Heart left ventricle (tissue), 16 donors: ENCODE measurements around the gene HECTD2. TPM values are rescaled to one million over a fixed set of nuclear protein-coding genes. Genes with fewer than 3 reads are reported as not detected.
A peak's percentile ranks its signal among the peaks of the same experiment; 100 is the strongest.
"Not testable (repeated sequence)": the region's sequence is repeated elsewhere in the genome, so short reads cannot be mapped to it uniquely, and the experiment has no call there.

Experiments
- ATAC-seq, 4 donors: fragments of 200-7000 bp; cut with Tn5 transposase; one replicate each; pipeline ENCODE4 v1.9.1; 2020 to 2022; ENCODE audit warnings: moderate library complexity in 4 of 4, mild to moderate bottlenecking in 3 of 4, moderate number of reproducible peaks in 1 of 4
- DNase-seq, 5 donors: peaks; one replicate each; pipeline ENCODE4 v3.0.0-alpha.2; 2020
- H3K27ac ChIP-seq, 12 donors: fragments of 200-600 bp; sonication (generic) in 4 of 12; one replicate each; pipeline versions ENCODE4 v1.5.0 to v1.8.0; 2016 to 2022; ENCODE audit warnings: mild to moderate bottlenecking in 2 of 12
- H3K27me3 ChIP-seq, 9 donors: fragments of 200-600 bp; sonication (generic) in 2 of 9; one replicate each; pipeline versions ENCODE4 v1.5.1 to v1.8.0; 2016 to 2022; ENCODE audit warnings: mild to moderate bottlenecking in 3 of 9
- H3K36me3 ChIP-seq, 9 donors: fragments of 200-600 bp; sonication (generic) in 2 of 9; one replicate each; pipeline versions ENCODE4 v1.5.0 to v1.8.0; 2018 to 2022; ENCODE audit warnings: mild to moderate bottlenecking in 2 of 9
- H3K4me1 ChIP-seq, 12 donors: fragments of 200-600 bp; sonication (generic) in 4 of 12; one replicate each; pipeline versions ENCODE4 v1.5.0 to v1.8.0; 2016 to 2022; ENCODE audit warnings: mild to moderate bottlenecking in 3 of 12
- H3K4me3 ChIP-seq, 12 donors: fragments of 200-600 bp; sonication (generic) in 4 of 12; one replicate each; pipeline versions ENCODE4 v1.5.0 to v1.8.0; 2017 to 2022; ENCODE audit warnings: mild to moderate bottlenecking in 9 of 12, moderate library complexity in 4 of 12
- H3K9me3 ChIP-seq, 12 donors: fragments of 200-600 bp; sonication (generic) in 4 of 12; one replicate each; pipeline versions ENCODE4 v1.5.0 to v1.8.0; 2016 to 2022; ENCODE audit warnings: mild to moderate bottlenecking in 1 of 12
- CTCF ChIP-seq, 12 donors: fragments of 200-600 bp; sonication (generic) in 4 of 12; IDR thresholded peaks; one replicate each; pipeline versions ENCODE4 v1.5.0 to v1.8.0; 2018 to 2022; ENCODE audit warnings: antibody characterized with exemption in 12 of 12, mild to moderate bottlenecking in 5 of 12
- POLR2A ChIP-seq, 2 donors: fragments of 450-650 bp; IDR thresholded peaks; one replicate each; pipeline ENCODE4 v1.6.1; 2017; ENCODE audit warnings: antibody characterized with exemption in 2 of 2, mild to moderate bottlenecking in 2 of 2, moderate library complexity in 2 of 2
- WGBS, 4 donors: extraction: QIAGEN DNeasy Blood & Tissue Kit in 2 of 4; methylation state at CpG; one replicate each; pipeline versions ENCODE4 v1.1.5 to v1.1.7; 2013 to 2018; 5-methylcytosine and 5-hydroxymethylcytosine counted together
- intact Hi-C, 10 donors: fragments of 100-400 bp; cut with DNase I; formaldehyde crosslinking; loops; one replicate each; pipeline versions ENCODE4 v1.11.1 to v1.14.2; 2022
- polyA plus RNA-seq, 2 donors: library from polyadenylated mRNA; stranded (reverse); fragments of 200-250 nt; gene quantifications; one replicate each; pipeline ENCODE4 v1.2.3, GENCODE V29; 2013
- total RNA-seq, 9 donors: library from RNA; depleted of rRNA in 2 of 9; stranded (reverse); fragments of >200 nt in 2 of 9; fragmentation: NEBNext Ultra II Directional in 3 of 9; extraction: Animal tissue kit (Norgen Biotek cat#: 25700) in 3 of 9; gene quantifications; one replicate each; pipeline versions ENCODE4 v1.1.0 to v1.2.4, GENCODE V29; 2016 to 2023
- donor health status: ischemic (EF 13 %, LVEDD 7.1; RV severe dilation, severe dysfunction).
- donor health status: healthy with polysubstance abuse.
- donor health status: DM: no; HTN: yes; CAD: no.
- donor health status: DM: no; HTN: no; CAD: no.
- donor health status: ischemic (EF 25% LVEDD 6.9; RV normal size, moderate dysfunction).
- donor health status: ischemic (EF 25% LVEDD 5.7; RV mildly dilated, moderate dysfunction).
- donor health status: healthy.
- donor health status: DM: yes; HTN: yes; CAD: no.
- donor health status: ischemic (EF 35%, LVEDD 5.7; RV mildly dilated, moderate dysfunction).
- donor health status: nonischemic (EF 11% LVEDD 7.7; RV severe dilation, severe dysfunction).
- donor health status: DM: yes; HTN: yes; CAD: no.
- donor health status: PGD.
- donor health status: ischemic (EF 29% LVEDD 5.4; RV normal size, mild dysfunction).
- donor health status: nonischemic (EF 23%, LVEDD 6.1; RV moderate dilation, normal function).

HECTD2 gene
- total and polyA plus RNA-seq, 11 donors = 2.3 to 9.3 (median 4.1) TPM

- ATAC-seq (peak; percentile 79 to 96 (median 88)), DNase-seq (no peak)
- Histone ChIP-seq H3K9me3 (peaks cover 0 to 11% (median 0%) of the 10 kb centered on the region in 12 donors), H3K4me3 (no peak overlapping the region), H3K27me3 (no peaks in the 10 kb centered on the region), H3K36me3 (no peaks in the 10 kb centered on the region), H3K27ac (peak overlapping the region in 3 of 12 donors; percentile 4 to 46 (median 9)), H3K4me1 (peaks cover 0 to 21% (median 0%) of the 10 kb centered on the region in 12 donors)
- TF ChIP-seq POLR2A (IDR thresholded peaks at IDR 0.05) (no peak), CTCF (IDR thresholded peaks at IDR 0.05) (no peak)
- intact Hi-C loops = loop anchor here in 1 of 10 donors (5.0 kb wide), 1 partner anchor 70 kb away; no protein-coding TSS in a partner anchor
Measured at GRCh38 chr10:91367127-91367531, 43.0 kb upstream of the HECTD2 start.

- TF ChIP-seq POLR2A (IDR thresholded peaks at IDR 0.05) (no peak), CTCF (IDR thresholded peaks at IDR 0.05) (no peak)
- intact Hi-C loops = loop anchor here in 1 of 10 donors (5.0 kb wide), 1 partner anchor 70 kb away; no protein-coding TSS in a partner anchor
- Histone ChIP-seq H3K9me3 (peaks cover 0 to 7% (median 0%) of the 10 kb centered on the region in 12 donors), H3K27me3 (no peaks in the 10 kb centered on the region), H3K36me3 (no peaks in the 10 kb centered on the region), H3K4me1 (peaks cover 0 to 21% (median 0%) of the 10 kb centered on the region in 12 donors), H3K27ac (peak overlapping the region in 3 of 12 donors; percentile 4 to 46 (median 9)), H3K4me3 (no peak overlapping the region)
- ATAC-seq = peak; percentile 91 to 96 (median 94)
- DNase-seq = no peak
- 19 to 29% (median 22%) methylated on average over 2 of the region's 2 CpGs for WGBS, 4 donors
Measured at GRCh38 chr10:91367558-91367957, 42.6 kb upstream of the HECTD2 start.

DNA sequence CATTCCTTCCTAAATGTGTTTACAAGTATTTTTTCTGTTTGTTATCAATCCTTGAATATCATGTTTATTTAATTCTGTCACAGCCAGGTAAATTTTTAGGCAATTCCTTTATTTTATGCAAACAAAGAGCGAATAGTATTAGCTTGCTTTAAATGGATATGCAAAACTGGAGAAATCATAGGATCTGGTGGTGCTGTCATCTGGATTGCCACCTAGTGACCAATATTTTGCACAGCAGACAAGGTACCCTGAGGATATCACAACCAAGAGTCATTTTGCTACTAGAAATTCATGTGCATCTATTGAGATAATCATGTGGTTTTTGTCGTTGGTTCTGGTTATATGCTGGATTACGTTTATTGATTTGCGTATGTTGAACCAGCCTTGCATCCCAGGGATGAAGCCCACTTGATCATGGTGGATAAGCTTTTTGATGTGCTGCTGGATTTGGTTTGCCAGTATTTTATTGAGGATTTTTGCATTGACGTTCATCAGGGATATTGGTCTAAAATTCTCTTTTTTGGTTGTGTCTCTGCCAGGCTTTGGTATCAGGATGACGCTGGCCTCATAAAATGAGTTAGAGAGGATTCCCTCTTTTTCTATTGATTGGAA lies 40.1 kb upstream of the HECTD2 start:
- H3K27me3 ChIP-seq, ATAC-seq, DNase-seq, H3K27ac ChIP-seq, H3K4me3 ChIP-seq, H3K36me3 ChIP-seq: not testable (repeated sequence)
- Histone ChIP-seq H3K9me3 (peaks cover 0 to 28% (median 21%) of the 10 kb centered on the region in 12 donors), H3K4me1 (peaks cover 0 to 21% (median 0%) of the 10 kb centered on the region in 12 donors)
- intact Hi-C loops = loop anchor here in 3 of 10 donors (2.0 to 5.0 kb wide), 2 partner anchors 71 to 73 kb away; no protein-coding TSS in a partner anchor
- peak; percentile 18 to 52 (median 35) for TF ChIP-seq CTCF (IDR thresholded peaks at IDR 0.05)
- WGBS, 4 donors = 83 to 91% (median 88%) methylated on average over 6 of the region's 6 CpGs

DNA sequence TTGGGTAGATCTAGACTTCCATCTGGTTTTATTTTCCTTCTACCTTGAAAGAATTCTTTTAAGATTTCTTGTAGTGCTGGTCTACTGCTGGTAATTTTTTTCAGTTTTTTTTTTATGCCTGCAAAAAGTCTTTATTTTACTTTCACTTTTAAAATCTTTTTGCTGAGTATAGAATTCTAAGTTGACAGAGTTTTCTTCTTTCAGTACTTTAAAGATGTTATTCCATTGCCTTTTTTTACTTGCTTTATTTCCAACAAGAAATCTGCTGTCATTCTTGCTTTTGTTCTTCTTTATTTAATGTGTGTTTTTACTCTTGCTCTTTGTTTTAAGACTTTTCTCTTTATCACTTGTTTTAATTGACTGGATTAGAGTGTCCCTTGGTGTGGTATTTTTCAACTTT lies 36.1 kb upstream of the HECTD2 start:
- Histone ChIP-seq H3K4me3 (no peak overlapping the region), H3K36me3 (no peaks in the 10 kb centered on the region), H3K4me1 (no peaks in the 10 kb centered on the region), H3K9me3 (peaks cover 0 to 39% (median 27%) of the 10 kb centered on the region in 12 donors), H3K27me3 (no peaks in the 10 kb centered on the region), H3K27ac (no peak overlapping the region)
- no peak for ATAC-seq
- intact Hi-C loops = loop anchor here in 1 of 10 donors (5.0 kb wide), 1 partner anchor 77 kb away; no protein-coding TSS in a partner anchor
- no peak for TF ChIP-seq CTCF (IDR thresholded peaks at IDR 0.05)
- no peak for TF ChIP-seq POLR2A (IDR thresholded peaks at IDR 0.05)
- no peak for DNase-seq
